ENCODE measurements around the gene FNDC8.
A peak's percentile ranks its signal among the peaks of the same experiment; 100 is the strongest.
"Not testable (repeated sequence)": the region's sequence is repeated elsewhere in the genome, so short reads cannot be mapped to it uniquely, and the experiment has no call there.

Gene FNDC8

GRCh38 chr17:35087731-35088355, 33.6 kb upstream of the FNDC8 start:
- Histone ChIP-seq H3K4me1 (peaks cover 7% of the 10 kb centered on the region), H3K79me2 (peaks cover 13% of the 10 kb centered on the region), H2AFZ (peak overlapping the region; percentile 94), H3K27ac (peak overlapping the region; percentile 83), H3K4me2 (ENCODE audit: low read length) (peak overlapping the region; percentile 91), H3K27me3 (ENCODE audit: control insufficient read depth, insufficient read depth, low read length) (no peaks in the 10 kb centered on the region), H3K4me3 (ENCODE audit: low read depth, low read length) (peak overlapping the region; percentile 79), H3K9ac (peak overlapping the region; percentile 58), H3K9me3 (ENCODE audit: control insufficient read depth, low read length) (no peaks in the 10 kb centered on the region), H3K36me3 (ENCODE audit: control insufficient read depth, insufficient read depth, low read length) (no peaks in the 10 kb centered on the region)
- no peak for TF ChIP-seq CTCF (IDR thresholded peaks at IDR 0.05)

GRCh38 chr17:35088356-35088880, 33.0 kb upstream of the FNDC8 start:
- Histone ChIP-seq H3K79me2 (peaks cover 11% of the 10 kb centered on the region), H3K27ac (peak overlapping the region; percentile 83), H3K4me2 (ENCODE audit: low read length) (peak overlapping the region; percentile 91), H3K36me3 (ENCODE audit: control insufficient read depth, insufficient read depth, low read length) (no peaks in the 10 kb centered on the region), H3K9me3 (ENCODE audit: control insufficient read depth, low read length) (no peaks in the 10 kb centered on the region), H2AFZ (peak overlapping the region; percentile 94), H3K4me1 (peaks cover 7% of the 10 kb centered on the region), H3K27me3 (ENCODE audit: control insufficient read depth, insufficient read depth, low read length) (no peaks in the 10 kb centered on the region), H3K4me3 (ENCODE audit: low read depth, low read length) (peak overlapping the region; percentile 79), H3K9ac (peak overlapping the region; percentile 58)
- TF ChIP-seq CTCF (IDR thresholded peaks at IDR 0.05), result no peak

GRCh38 chr17:35088881-35089585, 32.4 kb upstream of the FNDC8 start:
- Histone ChIP-seq H3K4me3 (ENCODE audit: low read depth, low read length) (peak overlapping the region; percentile 79), H3K4me1 (peaks cover 7% of the 10 kb centered on the region), H3K9me3 (ENCODE audit: control insufficient read depth, low read length) (no peaks in the 10 kb centered on the region), H3K79me2 (peaks cover 6% of the 10 kb centered on the region), H3K27me3 (ENCODE audit: control insufficient read depth, insufficient read depth, low read length) (no peaks in the 10 kb centered on the region), H3K27ac (peak overlapping the region; percentile 83), H3K36me3 (ENCODE audit: control insufficient read depth, insufficient read depth, low read length) (no peaks in the 10 kb centered on the region), H2AFZ (peak overlapping the region; percentile 94), H3K4me2 (ENCODE audit: low read length) (peak overlapping the region; percentile 91), H3K9ac (peak overlapping the region; percentile 58)
- peak; percentile 87 for TF ChIP-seq CTCF (IDR thresholded peaks at IDR 0.05)

- H3K4me2 ChIP-seq (ENCODE audit: low read length), result peak overlapping the region; percentile 70
- H3K27ac ChIP-seq, result peak overlapping the region; percentile 50
- no peaks in the 10 kb centered on the region for H3K27me3 ChIP-seq (ENCODE audit: control insufficient read depth, insufficient read depth, low read length)
- no peaks in the 10 kb centered on the region for H3K36me3 ChIP-seq (ENCODE audit: control insufficient read depth, insufficient read depth, low read length)
- H3K79me2 ChIP-seq, result peaks cover 6% of the 10 kb centered on the region
- peak overlapping the region; percentile 25 for H3K4me3 ChIP-seq (ENCODE audit: low read depth, low read length)
- no peaks in the 10 kb centered on the region for H3K9me3 ChIP-seq (ENCODE audit: control insufficient read depth, low read length)
- peak; percentile 8 for TF ChIP-seq CTCF (IDR thresholded peaks at IDR 0.05)
- no peak overlapping the region for H3K9ac ChIP-seq
- H3K4me1 ChIP-seq, result peaks cover 7% of the 10 kb centered on the region
- peak overlapping the region; percentile 80 for H2AFZ ChIP-seq
Observed at GRCh38 chr17:35089586-35090296, 31.7 kb upstream of the FNDC8 start.

GRCh38 chr17:35090707-35091106, 30.7 kb upstream of the FNDC8 start:
- H3K9ac ChIP-seq; H3K36me3 ChIP-seq (ENCODE audit: control insufficient read depth, insufficient read depth, low read length): not testable (repeated sequence)

More at GRCh38 chr17:35090707-35091106, 30.7 kb upstream of the FNDC8 start:
- not testable (repeated sequence) for H3K79me2 ChIP-seq; H3K27me3 ChIP-seq (ENCODE audit: control insufficient read depth, insufficient read depth, low read length); H3K27ac ChIP-seq; H3K4me1 ChIP-seq; H3K9me3 ChIP-seq (ENCODE audit: control insufficient read depth, low read length); H3K4me2 ChIP-seq (ENCODE audit: low read length); H3K4me3 ChIP-seq (ENCODE audit: low read depth, low read length); H2AFZ ChIP-seq

Data from parathyroid adenoma (tissue), 2 donors.